ENCODE data around the gene SPI1.

- no peak for TF ChIP-seq POLR2A (IDR thresholded peaks at IDR 0.05; ENCODE audit: low read length)
- TF ChIP-seq GATA1 (IDR thresholded peaks at IDR 0.05; ENCODE audit: low read depth, low read length) = no peak
Observed at GRCh38 chr11:47327025-47327424, 51.3 kb downstream of the SPI1 start.
